CD14-positive monocyte (primary cell): ENCODE measurements around the gene SYNPO. TPM values are rescaled to one million over a fixed set of nuclear protein-coding genes. Genes with fewer than 3 reads are reported as not detected.

Source experiments
- DNase-seq, 3 donors: peaks; one replicate each; pipeline ENCODE4 v3.0.0-alpha.2; 2011 to 2022
- H2AFZ ChIP-seq: 2 replicates; pipeline ENCODE4 v1.6.0; 2012; ENCODE audit warnings: mild to moderate bottlenecking, low read depth, low read length, inconsistent platforms; ENCODE audit not compliant: insufficient read depth, poor library complexity, severe bottlenecking
- H3K27ac ChIP-seq, 2 donors: 1 replicate in 1 of 2; 2 replicates in 1 of 2; pipeline ENCODE4 v1.5.1; 2012 to 2013; ENCODE audit warnings: low read length in 2 of 2, control low read depth in 1 of 2, inconsistent platforms in 1 of 2, low read depth in 1 of 2, mild to moderate bottlenecking in 1 of 2
- H3K27me3 ChIP-seq, 2 donors: one replicate each; pipeline versions ENCODE4 v1.6.0 to v1.6.1; 2011 to 2013; ENCODE audit warnings: low read length in 2 of 2; ENCODE audit not compliant: control insufficient read depth in 2 of 2, insufficient read depth in 2 of 2
- H3K36me3 ChIP-seq, 2 donors: replicated peaks in 1 of 2; 1 replicate in 1 of 2; 2 replicates in 1 of 2; pipeline versions ENCODE4 v1.5.1 to v1.6.1; 2012 to 2013; ENCODE audit warnings: low read length in 2 of 2, control low read depth in 1 of 2, inconsistent platforms in 1 of 2, mild to moderate bottlenecking in 1 of 2; ENCODE audit not compliant: insufficient read depth in 2 of 2, control insufficient read depth in 1 of 2
- H3K4me1 ChIP-seq, 2 donors: 1 replicate in 1 of 2; 2 replicates in 1 of 2; pipeline versions ENCODE4 v1.5.1 to v1.6.1; 2012 to 2013; ENCODE audit warnings: low read length in 2 of 2, control low read depth in 1 of 2, inconsistent platforms in 1 of 2, mild to moderate bottlenecking in 1 of 2, moderate library complexity in 1 of 2; ENCODE audit not compliant: insufficient read depth in 2 of 2, control insufficient read depth in 1 of 2
- H3K4me2 ChIP-seq: replicated peaks from 2 replicates; pipeline ENCODE3; 2012; ENCODE audit warnings: low read length, moderate library complexity, mild to moderate bottlenecking; ENCODE audit not compliant: poor library complexity, severe bottlenecking; ENCODE audit errors: extremely low read depth
- H3K4me3 ChIP-seq, 3 experiments: fragments of 200-600 bp in 1 of 3; sonication (generic) in 1 of 3; replicated peaks in 1 of 3; 1 replicate in 2 of 3; 2 replicates in 1 of 3; pipeline ENCODE4 v1.5.1; 2011 to 2013; ENCODE audit warnings: low read length in 3 of 3, mild to moderate bottlenecking in 3 of 3, control low read depth in 2 of 3, low read depth in 2 of 3, inconsistent platforms in 1 of 3, moderate library complexity in 1 of 3
- H3K79me2 ChIP-seq: 2 replicates; pipeline ENCODE4 v1.6.0; 2012; ENCODE audit warnings: mild to moderate bottlenecking, control low read depth, inconsistent platforms, low read length, moderate library complexity; ENCODE audit not compliant: insufficient read depth
- H3K9ac ChIP-seq: 2 replicates; pipeline ENCODE4 v1.6.0; 2017; ENCODE audit warnings: low read length, mild to moderate bottlenecking; ENCODE audit not compliant: insufficient read depth, poor library complexity, severe bottlenecking
- H3K9me3 ChIP-seq, 2 donors: replicated peaks in 1 of 2; 1 replicate in 1 of 2; 2 replicates in 1 of 2; pipeline versions ENCODE4 v1.5.1 to v1.6.1; 2012 to 2013; ENCODE audit warnings: low read length in 2 of 2, control low read depth in 1 of 2; ENCODE audit not compliant: control insufficient read depth in 1 of 2, insufficient read depth in 1 of 2
- H4K20me1 ChIP-seq: 2 replicates; pipeline ENCODE4 v1.6.0; 2012; ENCODE audit warnings: mild to moderate bottlenecking, low read length, control low read depth, moderate library complexity; ENCODE audit not compliant: insufficient read depth
- H3K27ac Mint-ChIP-seq, 7 donors: one replicate each; pipeline ENCODE4 v1.8.0; 2020; ENCODE audit warnings: mild to moderate bottlenecking in 7 of 7, mixed read lengths in 7 of 7, moderate library complexity in 6 of 7, inconsistent platforms in 2 of 7
- H3K27me3 Mint-ChIP-seq, 3 donors: one replicate each; pipeline ENCODE4 v1.8.0; 2021 to 2022; ENCODE audit warnings: low read depth in 3 of 3, mild to moderate bottlenecking in 3 of 3, mixed read lengths in 3 of 3, moderate library complexity in 3 of 3, inconsistent platforms in 1 of 3
- H3K36me3 Mint-ChIP-seq, 2 donors: one replicate each; pipeline ENCODE4 v1.8.0; 2020; ENCODE audit warnings: mixed read lengths in 2 of 2, inconsistent platforms in 1 of 2, mild to moderate bottlenecking in 1 of 2
- H3K4me1 Mint-ChIP-seq: one replicate; pipeline ENCODE4 v1.8.0; 2020; ENCODE audit warnings: mild to moderate bottlenecking, mixed read lengths
- H3K4me3 Mint-ChIP-seq, 2 donors: one replicate each; pipeline ENCODE4 v1.8.0; 2020; ENCODE audit warnings: mild to moderate bottlenecking in 2 of 2, mixed read lengths in 2 of 2, moderate library complexity in 1 of 2
- H3K9me3 Mint-ChIP-seq, 7 donors: one replicate each; pipeline ENCODE4 v1.8.0; 2020 to 2022; ENCODE audit warnings: mixed read lengths in 7 of 7, mild to moderate bottlenecking in 6 of 7, moderate library complexity in 6 of 7, inconsistent platforms in 2 of 7
- WGBS: methylation state at CpG from one replicate; pipeline ENCODE4 v1.1.5; 2013; ENCODE audit warnings: missing lambda C conversion rate; ENCODE audit not compliant: insufficient coverage; 5-methylcytosine and 5-hydroxymethylcytosine counted together
- intact Hi-C, 2 donors: fragments of 100-400 bp; cut with micrococcal nuclease; formaldehyde crosslinking; loops; one replicate each; pipeline versions ENCODE4 v1.15.0 to v1.15.1; 2023
- polyA plus RNA-seq, 3 donors: library from polyadenylated mRNA; depleted of rRNA in 1 of 3; unstranded in 2 of 3; stranded (reverse) in 1 of 3; fragments of 300-500 nt in 2 of 3; fragments of >200 nt in 1 of 3; fragmentation: Illumina TruSeq in 2 of 3; gene quantifications; 1 replicate in 2 of 3; 2 replicates in 1 of 3; pipeline ENCODE4 v1.2.3, GENCODE V29; 2012 to 2021
- TF ChIP-seq, protein P1 (sequence below): fragments of 200-600 bp; IDR thresholded peaks from one replicate; pipeline ENCODE4 v1.8.0; 2022; ENCODE audit warnings: antibody characterized with exemption, mild to moderate bottlenecking

SYNPO gene
- polyA plus RNA-seq, 3 donors: not detected

DNA sequence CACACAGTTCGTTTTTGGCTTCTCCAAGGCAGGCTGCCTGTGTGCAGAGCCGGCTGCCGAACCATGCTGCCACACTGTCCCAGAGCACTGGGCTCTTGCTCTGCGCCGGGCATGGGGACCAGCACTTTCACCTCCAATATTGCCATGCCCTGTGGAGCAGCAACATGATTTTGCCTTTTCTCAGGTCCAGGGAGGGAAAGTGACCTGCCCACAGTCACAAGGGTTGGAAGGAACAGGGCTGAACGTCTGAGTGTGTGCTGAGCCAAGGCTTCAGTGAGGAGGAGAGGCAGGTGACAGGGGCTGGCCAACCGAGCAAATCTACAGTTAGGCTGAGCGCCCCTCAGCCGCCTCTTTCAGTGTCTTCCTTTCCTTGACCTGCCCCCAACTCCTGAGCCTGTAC is 34.0 kb upstream of the SYNPO start:
- H3K9ac ChIP-seq: no peak overlapping the region
- H3K27ac Mint-ChIP-seq: no peak overlapping the region
- H3K27me3 ChIP-seq: no peaks in the 10 kb centered on the region
- no peak overlapping the region for H3K4me2 ChIP-seq
- no peaks in the 10 kb centered on the region for H3K4me1 ChIP-seq
- TF ChIP-seq, protein P1, sequence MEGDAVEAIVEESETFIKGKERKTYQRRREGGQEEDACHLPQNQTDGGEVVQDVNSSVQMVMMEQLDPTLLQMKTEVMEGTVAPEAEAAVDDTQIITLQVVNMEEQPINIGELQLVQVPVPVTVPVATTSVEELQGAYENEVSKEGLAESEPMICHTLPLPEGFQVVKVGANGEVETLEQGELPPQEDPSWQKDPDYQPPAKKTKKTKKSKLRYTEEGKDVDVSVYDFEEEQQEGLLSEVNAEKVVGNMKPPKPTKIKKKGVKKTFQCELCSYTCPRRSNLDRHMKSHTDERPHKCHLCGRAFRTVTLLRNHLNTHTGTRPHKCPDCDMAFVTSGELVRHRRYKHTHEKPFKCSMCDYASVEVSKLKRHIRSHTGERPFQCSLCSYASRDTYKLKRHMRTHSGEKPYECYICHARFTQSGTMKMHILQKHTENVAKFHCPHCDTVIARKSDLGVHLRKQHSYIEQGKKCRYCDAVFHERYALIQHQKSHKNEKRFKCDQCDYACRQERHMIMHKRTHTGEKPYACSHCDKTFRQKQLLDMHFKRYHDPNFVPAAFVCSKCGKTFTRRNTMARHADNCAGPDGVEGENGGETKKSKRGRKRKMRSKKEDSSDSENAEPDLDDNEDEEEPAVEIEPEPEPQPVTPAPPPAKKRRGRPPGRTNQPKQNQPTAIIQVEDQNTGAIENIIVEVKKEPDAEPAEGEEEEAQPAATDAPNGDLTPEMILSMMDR: no peak
- 78% methylated on average over 3 of the region's 9 CpGs for WGBS
- no peaks in the 10 kb centered on the region for H3K4me1 Mint-ChIP-seq
- H3K4me3 ChIP-seq: no peak overlapping the region
- no peak overlapping the region for H3K4me3 Mint-ChIP-seq
- no peaks in the 10 kb centered on the region for H4K20me1 ChIP-seq
- H3K27me3 Mint-ChIP-seq: peaks cover 1 to 7% (median 3%) of the 10 kb centered on the region in 3 donors
- DNase-seq: no peak
- no peaks in the 10 kb centered on the region for H3K79me2 ChIP-seq
- intact Hi-C loops: no loop called here
- no peak overlapping the region for H2AFZ ChIP-seq
- no peaks in the 10 kb centered on the region for H3K9me3 Mint-ChIP-seq
- H3K9me3 ChIP-seq: no peaks in the 10 kb centered on the region
- no peaks in the 10 kb centered on the region for H3K36me3 Mint-ChIP-seq
- no peaks in the 10 kb centered on the region for H3K36me3 ChIP-seq
- no peak overlapping the region for H3K27ac ChIP-seq

GRCh38 chr5:150607105-150607504 is 33.4 kb upstream of the SYNPO start:
- no peaks in the 10 kb centered on the region for H3K9me3 Mint-ChIP-seq
- intact Hi-C loops: no loop called here
- H3K4me1 Mint-ChIP-seq: no peaks in the 10 kb centered on the region
- Histone ChIP-seq H3K4me1 (no peaks in the 10 kb centered on the region), H3K36me3 (no peaks in the 10 kb centered on the region), H3K9me3 (no peaks in the 10 kb centered on the region), H2AFZ (no peak overlapping the region), H3K27ac (no peak overlapping the region), H3K4me3 (no peak overlapping the region), H3K27me3 (no peaks in the 10 kb centered on the region), H3K4me2 (no peak overlapping the region), H4K20me1 (no peaks in the 10 kb centered on the region), H3K9ac (no peak overlapping the region), H3K79me2 (no peaks in the 10 kb centered on the region)
- H3K27me3 Mint-ChIP-seq: peaks cover 1 to 7% (median 4%) of the 10 kb centered on the region in 3 donors
- 83% methylated on average over 3 of the region's 6 CpGs for WGBS
- TF ChIP-seq, protein P1: no peak
- no peaks in the 10 kb centered on the region for H3K36me3 Mint-ChIP-seq
- H3K27ac Mint-ChIP-seq: no peak overlapping the region
- DNase-seq: no peak
- no peak overlapping the region for H3K4me3 Mint-ChIP-seq
